NCI-H128 (cell line): ENCODE results near the gene MTHFR.

ENCODE experiments used
- DNase-seq: peaks from one replicate; lab custom pipeline; 2025; ENCODE audit not compliant: unreplicated experiment; lab: John Stamatoyannopoulos, UW

The MTHFR gene

DNA sequence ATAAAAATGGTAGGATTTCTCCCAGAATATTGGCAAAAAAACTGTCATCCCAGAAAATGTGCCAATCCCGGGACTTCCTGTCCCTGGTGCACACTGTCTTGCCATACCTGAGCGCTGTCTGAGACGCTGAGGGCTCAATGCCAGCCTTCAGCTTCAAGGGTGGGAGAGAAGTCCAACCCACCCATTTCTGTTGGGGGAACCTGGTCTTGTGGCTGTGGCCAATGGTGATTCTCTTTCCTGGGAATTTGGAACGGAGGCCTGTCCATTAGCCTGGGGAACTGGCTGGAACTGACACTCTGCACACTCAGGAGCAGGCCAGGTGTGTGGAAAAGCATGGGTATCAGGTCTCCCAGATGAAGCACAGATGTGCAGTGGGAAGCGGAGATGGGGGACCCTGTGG, 6.7 kb downstream of the MTHFR start:
- DNase-seq: no peak

DNA sequence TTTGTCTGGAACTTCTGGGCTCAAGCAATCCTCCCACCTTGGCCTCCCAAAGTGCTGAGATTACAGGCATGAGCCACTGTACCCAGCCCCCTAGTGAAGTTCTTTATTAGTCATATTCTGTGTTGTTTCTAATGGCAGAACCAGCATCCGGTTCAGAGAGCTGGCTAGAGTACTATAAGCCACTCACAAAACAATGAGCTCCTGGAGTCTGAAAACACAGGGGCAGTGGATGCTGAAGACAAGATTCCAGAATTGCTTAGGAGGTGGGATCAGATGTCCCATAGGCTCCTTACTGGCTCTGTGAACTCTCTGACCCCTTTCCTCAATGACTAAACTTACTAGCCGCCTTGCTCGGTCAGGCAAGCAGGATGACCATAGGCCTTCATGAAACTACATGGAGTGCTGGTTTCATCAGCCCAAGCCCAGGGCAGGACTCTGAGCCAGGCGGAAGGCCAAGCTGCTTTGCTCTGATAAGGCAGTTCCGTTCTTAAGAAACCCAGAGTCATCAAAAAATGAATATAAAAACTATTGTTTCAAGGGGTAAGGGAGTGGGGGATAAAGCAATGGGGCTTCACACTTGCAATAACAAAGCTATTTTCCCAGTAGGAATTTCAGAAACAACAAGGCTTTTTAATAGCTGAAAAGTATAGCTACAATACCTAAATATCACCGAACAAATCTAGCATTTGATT, 8.1 kb downstream of the MTHFR start:
- DNase-seq: no peak

DNA sequence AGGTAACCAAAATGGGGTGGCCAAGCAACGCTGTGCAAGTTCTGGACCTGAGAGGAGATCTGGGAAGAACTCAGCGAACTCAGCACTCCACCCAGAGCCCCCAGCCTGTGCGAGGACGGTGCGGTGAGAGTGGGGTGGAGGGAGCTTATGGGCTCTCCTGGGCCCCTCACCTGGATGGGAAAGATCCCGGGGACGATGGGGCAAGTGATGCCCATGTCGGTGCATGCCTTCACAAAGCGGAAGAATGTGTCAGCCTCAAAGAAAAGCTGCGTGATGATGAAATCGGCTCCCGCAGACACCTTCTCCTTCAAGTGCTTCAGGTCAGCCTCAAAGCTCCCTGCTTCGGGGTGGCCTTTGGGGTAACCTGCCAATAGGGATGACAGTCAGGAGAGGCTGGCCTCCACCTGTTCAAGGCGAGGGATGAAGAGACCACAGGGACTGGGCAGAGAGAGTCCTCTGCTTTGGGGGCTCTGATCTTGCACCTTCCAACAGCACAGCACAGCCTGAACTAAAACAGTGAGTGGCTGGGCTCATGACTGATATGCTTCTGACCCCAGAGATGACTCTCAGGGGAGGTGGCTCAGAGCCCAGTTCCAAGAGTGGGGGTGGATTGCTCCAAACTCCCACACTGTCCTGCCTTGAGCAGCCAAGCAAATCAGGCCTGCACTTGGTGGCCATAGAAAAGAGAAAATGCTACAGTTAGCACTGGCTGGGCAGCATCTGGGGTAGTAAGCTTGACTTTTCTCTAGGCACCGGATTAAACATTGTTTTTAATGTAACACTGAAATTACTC, 9.5 kb downstream of the MTHFR start:
- no peak for DNase-seq

DNA sequence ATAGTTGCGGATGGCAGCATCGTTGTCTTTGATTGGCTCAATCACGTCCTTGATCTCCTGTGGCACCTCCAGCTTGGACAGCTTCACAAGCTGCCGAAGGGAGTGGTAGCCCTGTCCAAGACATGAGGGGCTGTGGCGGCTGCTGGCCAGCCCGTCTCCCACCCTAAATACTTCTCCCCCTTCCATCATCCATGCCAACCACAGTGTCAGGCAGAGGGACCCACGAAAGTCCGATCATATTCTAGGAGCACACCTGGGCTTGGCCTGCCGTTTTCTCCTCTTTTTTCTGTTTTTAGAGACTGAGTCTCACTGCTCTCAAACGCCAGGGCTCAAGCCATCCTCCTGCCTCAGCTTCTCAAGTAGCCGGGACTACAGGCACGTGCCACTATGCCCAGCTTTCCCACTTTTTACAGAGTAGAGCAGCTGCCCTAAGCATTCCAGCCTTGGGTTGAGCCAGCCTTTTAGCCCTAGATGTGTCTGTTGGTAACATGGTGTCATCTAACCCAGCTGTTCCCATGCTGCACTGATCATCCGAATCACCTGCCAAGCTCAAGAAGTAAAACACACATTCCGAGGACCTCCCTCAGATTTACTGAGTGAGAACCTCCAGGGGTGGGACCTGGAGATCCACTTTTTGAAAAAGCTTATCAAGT, 10.4 kb downstream of the MTHFR start:
- DNase-seq: no peak

DNA sequence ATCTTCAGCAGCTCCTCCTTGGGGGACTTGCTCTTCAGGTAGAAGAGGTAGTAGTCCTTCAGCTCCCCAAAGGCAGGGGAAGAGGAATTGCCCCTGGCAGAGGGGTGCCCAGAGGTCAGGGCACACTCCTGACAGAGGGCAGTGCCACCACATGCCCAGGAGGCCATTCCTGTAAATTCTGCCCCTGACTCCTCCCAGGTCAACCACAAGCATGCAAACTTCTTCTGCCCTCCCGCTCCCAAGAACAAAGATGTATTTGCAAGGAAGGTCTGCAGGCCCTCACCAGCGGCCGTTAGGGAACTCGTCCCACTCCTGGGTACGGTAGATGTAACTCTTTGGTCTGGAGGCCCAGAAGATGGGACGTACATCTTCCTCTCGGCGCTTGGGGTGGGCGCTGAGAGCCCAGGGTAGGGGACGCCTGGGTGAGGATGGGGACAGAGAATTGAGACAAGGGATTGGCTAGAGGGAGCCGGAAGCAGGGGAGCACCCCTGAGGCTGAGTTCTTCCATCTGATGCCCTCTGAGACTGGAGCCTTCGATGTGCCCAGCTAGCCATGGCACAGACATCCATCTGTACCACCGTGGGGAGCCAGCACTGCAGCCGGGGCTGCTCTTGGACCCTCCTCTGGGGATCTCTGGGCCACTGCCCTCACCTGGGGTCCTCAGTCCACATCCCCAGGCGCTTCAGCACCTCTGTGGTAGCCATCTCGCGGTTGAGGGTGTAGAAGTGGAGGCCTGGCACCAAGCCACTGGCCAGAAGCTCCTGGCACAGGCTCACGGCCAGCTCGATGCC, 11.1 kb downstream of the MTHFR start:
- DNase-seq: no peak

DNA sequence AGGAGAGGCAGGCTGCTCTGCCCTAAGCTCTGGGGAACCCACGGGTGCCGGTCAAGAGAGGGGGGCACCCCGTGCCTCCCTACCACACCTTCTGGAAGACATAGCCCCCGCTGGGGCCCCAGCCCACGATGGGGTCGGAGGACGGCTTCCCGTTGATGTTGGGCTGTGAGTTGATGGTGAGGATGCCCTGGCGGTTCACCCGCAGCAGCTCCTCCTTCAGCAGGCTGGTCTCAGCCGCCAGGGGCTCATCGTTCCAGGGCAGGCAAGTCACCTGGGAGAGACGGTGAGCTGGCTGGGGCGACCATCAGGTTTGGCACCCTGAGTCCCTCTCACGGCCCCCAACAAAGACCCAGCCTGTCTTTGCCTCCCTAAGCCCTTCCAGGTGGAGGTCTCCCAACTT, 11.9 kb downstream of the MTHFR start:
- DNase-seq: no peak

DNA sequence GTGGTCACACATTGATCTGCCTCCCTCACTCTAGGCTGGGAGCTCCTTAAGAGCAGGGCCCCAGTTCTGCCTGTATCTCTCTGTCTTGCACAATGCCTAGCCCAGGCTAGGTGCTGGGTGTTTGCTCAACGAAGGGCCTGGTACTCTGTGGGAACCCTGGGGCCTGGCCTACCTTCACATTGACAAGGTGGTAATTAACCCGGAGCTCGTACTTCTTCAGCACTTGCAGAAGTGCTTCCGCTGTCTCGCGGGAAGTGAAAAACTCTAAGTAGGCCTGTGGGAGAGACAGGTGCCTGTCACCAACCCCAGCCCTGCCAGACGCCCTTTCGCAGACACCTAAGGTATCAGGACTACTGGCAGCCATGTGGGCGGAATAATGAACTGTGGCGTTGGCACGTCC, 13.7 kb downstream of the MTHFR start:
- no peak for DNase-seq

DNA sequence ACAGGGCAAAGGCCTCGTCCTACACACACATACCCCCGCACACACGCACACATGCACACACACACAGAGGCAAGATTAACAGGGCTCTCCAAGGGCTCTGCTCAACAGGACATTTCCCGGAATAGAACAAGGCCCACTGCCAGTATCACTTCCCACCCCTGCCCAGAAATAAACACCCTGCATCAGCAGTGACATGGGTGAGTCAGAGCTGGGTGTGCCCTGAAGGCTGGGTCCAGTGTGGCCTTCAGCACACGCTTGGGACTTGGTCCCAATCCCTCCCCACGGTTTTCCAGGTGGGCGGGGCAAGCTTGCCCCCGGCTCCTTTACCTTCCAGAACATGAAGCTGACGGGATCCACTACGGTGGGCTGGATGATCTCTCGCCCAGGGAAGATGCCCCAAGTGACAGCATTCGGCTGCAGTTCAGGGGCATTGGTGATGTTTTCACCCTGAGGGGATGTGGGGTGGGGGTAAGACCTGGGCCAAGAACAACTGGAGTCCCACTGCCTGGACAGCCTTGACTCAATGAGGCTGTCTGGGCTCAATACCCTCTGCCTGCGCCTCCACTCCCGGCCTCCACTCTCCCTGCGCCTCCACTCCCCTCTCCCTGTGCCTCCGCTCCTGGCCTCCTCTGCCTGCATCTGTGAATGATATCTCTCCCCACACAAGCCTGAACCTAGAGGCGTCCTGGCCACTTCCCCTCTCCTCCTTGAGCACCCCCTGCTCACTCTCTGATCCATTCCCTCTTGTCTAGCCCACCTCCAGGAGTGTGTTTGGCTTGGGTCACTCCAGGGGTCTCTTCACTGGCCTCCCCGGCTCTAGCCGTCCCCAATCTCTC, 14.7 kb downstream of the MTHFR start:
- DNase-seq: no peak

DNA sequence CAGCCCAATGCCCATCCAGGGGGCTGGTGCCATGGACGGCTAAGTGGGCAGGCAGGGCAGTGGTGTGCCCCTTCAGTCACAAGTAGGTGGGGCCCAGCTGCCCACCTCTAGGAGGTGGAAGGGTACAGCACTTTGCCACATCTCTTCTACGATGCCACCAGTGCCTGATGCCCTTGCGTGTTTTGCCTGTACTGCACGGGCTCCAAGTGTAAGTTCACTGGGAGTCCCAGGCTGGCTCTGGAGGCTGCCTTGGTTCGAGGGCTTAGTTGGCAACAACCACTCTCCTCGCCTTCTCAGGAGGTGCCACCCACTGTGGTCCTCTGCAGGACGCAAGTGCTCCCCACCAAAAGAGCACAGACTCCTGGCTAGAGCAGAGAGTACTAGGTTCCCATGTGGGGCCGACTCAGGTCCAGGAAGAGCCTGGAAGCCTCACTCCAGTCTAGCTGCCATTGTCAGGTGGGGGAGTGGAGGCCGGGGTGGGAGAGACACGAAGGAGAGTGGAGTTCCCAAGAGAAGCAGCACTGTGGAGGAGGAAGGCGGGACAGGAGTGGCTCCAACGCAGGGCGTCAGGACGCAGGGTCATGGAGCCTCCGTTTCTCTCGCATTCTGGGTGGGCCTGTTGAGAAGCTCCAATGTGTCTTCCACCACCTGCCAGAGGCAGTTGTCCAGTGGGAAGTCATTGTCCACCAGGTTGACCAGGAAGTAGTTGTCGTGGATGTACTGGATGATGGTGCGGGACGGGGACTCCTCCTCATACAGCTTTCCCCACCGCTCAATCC, 15.5 kb downstream of the MTHFR start:
- no peak for DNase-seq

DNA sequence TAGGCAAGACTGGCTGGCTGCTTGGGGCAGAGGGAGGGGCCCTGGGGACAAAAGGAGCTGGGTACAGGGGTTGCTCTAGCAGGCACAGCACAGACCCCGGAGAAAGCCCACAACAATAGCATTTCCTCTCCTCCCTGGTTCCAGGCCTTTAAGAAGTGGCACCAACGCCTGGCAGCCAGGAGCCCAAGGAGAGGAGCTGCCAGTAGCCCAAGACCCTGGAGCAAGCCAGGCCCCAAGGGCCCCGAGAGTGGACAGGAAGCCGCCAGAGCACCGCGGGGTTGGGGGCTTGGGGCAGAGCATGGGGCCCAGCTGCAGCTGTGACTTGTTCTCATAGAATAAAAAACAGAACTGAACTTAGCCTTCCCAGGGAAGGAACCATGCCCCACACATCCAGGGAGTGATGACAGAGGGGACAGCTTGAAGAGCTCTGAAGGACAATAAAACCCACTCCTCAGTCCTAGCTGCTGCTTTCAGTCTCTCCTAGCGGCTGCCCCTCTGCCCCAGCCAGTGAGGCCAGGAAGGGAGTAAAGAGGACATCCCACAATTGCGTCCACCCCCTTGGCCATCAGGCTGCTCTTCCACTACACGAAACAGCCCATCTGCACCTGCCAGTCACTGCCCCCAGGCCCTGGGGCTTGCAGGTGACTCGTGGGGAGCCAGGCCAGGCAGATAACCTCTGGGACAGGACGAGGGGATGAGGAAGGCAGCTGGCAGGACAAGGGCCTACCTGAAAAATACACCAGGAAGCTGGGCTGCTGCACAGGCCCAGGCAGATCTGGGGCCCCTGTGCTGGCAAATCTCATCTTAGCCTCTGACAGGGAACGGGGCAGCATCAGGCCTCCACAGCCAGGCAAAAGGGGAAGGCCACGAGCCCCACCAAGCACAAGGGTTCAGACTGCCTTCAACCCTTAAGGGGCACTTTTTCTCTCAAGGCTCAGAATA, 16.4 kb downstream of the MTHFR start:
- DNase-seq: no peak

DNA sequence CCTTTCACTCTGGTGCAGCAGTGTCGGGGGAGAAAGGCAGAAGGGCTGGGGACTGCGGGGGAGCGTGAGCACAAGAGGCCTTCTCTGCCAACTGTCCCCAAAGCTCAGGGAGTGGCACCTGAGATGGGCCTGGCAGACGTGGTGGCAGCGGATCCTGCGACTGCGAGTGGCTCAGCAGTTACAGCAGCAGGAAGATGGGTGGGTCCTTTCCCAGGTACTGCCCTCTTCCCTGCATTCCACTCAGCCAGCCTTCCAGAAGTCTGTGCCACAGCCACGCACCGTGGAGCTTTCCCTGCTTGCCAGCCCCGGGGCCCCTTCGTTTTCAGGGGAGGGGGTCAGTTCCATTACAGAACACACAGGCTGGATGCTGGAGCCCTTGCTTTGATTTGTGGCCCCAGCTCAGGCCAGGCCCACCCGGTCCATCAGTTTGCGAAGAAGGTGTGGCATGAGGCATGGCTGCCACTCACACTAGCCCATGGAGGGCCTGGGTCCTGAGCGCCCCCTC, 17.2 kb downstream of the MTHFR start:
- DNase-seq: no peak

DNA sequence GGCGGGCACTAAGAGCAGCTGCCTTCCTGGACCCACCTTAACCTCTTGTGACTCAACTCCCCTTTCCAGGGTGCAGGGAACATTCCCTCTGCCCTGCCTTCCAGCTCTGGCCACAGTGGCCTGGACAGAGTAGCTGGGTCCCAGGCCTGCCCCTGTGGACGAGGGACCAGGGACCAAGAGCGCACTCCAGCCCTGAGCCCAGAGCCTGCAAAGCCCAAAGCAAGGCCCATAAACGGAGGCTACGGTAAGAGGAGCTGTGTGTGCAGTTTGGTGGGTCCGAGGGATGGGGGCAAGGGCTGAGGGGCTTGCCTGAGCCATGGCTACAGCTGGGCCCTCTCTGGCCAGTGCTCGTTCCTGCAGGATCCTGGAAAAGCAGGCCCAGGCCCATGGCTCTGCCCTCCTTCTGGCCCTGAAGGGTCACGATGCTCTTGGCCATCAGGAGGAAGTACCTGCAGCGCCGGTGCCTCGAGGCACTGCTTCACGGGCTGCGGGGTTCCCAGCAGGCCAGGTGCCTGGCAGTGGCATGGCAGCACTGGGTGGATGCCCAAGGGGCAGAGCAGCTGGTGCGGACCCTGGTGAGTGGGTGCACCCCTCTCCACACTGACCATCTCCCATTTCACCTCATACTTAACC, 17.8 kb downstream of the MTHFR start:
- no peak for DNase-seq

DNA sequence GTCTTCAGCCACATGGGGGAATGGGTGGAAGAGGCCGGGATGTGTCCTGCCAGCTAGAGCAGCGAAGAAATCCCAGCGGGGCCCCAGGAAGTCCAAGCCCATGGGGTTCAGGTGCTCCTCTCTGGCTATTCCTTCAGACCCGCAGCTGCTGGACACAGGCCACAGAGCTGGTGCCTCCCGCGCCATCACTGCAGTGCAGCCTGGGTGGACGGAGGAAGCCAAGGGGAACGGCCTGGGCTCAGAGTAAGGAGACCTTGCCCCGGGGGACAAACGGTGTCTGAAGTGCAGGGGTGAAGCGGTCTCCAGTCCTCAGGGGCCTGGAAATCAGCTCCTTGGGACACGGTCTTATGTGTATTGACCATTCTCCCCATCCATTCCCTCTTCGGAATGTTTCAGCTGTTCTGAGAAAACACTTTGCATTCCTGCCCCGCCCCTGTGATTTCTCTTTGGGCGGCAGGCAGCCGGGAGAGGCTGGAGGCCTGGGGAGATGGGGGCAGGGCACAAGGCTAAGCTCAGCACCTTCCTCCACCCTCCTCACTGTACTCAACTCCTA, 18.4 kb downstream of the MTHFR start:
- no peak for DNase-seq

DNA sequence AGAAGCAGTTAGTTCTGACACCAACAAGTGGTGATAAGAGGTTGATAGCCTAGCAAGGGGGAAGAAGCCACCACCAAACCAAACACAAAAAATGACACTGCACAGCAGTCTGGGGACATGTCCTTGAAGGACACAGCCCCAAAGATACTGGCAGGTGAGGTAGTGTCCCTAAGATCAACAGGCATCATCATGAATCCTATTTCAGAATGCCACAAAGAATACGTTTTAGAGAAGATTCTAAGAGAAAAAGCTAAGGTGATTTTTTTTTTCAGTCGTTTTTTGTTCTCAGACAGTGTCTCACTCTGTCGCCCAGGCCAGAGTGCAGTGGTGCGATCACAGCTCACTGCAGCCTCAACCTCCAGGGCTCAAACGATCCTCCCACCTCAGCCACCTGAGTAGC, 19.6 kb downstream of the MTHFR start:
- no peak for DNase-seq

DNA sequence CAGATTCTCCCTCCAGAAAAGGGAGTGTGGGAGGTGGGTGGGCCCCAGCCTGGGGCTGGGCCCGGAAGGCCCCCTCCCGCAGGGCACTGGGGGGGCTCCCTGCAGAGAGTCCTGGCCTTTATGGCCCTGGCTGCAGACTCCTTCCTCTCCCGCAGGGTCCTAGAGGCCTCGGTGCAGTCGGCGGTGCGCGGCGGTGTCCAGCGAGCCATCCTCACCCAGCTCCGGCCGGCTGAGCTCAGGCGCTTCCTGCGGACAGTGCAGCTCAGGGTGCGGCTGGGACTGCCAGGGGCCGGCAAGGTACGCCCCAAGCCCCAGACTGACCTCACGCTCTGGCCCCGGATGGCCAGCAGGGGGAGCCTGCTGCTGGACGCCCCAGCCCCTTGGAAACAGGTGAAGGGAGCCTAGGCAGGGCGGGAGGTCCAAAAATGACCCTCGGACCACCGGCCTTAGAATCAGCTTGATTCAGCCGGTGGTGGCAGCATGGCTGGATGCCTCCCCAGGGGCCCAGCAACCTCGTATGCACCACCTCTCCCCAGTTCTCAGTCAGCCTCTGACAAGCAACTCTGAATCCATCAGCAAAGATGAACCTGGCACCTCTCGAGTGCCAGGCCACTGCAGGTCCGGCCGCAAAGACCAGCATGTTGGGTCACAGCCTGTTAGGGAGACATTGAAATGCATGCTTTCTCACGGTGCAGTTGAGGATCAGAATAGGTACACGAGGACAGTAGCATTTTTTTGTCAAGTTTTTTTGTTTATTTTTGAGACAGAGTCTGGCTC, 20.6 kb downstream of the MTHFR start:
- DNase-seq: no peak

DNA sequence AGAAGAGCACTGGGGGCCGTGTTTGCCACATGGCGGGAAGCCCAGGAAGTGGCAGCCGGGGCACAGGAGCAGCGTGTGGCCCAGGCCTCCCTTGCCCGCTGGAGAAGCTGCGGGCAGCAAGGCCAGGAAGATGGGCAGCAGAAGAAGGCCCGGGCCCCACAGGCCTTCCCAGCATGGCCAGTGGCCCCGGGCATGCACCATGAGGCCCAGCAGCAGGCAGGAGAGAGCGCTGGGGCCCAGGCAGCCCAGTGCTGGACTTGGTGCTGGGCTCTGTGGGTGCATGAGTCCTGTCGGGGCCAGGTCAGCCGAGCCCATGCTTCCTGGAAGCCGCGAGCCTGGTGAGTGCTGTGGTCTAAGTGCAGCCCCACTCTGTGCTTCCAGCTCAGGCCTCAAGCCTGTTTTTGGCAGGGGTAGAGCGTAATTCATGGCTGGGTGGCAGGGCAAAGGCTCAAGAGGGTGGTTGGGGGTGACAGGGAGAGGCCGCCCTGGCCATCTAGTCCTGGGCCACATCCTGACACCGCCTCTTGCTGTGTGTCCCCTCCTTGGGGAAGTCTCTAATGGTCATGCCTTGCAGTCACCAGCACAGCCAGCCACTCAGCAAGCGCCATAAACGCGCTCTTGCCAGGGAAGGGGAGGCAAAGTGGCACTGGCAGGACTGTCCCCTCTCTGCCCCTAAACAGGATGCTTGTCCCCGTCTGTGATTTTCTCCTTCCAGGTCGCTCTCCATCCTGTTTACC, 21.3 kb downstream of the MTHFR start:
- DNase-seq: no peak
